HepG2 (cell line): ENCODE measurements around the gene CAT. TPM values are rescaled to one million over a fixed set of nuclear protein-coding genes. Genes with fewer than 3 reads are reported as not detected.

ENCODE experiments used
- ARID5B ChIP-seq: IDR thresholded peaks from 2 replicates; pipeline ENCODE4 v1.4.0; 2020; ENCODE audit warnings: mild to moderate bottlenecking, missing genetic modification reagents
- EED ChIP-seq: sonication (generic); formaldehyde crosslinking; IDR thresholded peaks from 2 replicates; pipeline ENCODE4 v1.5.0; 2020; ENCODE audit warnings: mild to moderate bottlenecking, missing genetic modification reagents
- EP300 ChIP-seq, 3 experiments: sonication (generic) in 1 of 3; formaldehyde crosslinking in 1 of 3; IDR thresholded peaks; 2 replicates each; pipeline versions ENCODE4 v1.5.1 to v1.6.1; 2011 to 2020; ENCODE audit warnings: low read depth in 2 of 3, low read length in 2 of 3, borderline replicate concordance in 1 of 3, improper control_type of control experiment in 1 of 3, mild to moderate bottlenecking in 1 of 3, missing genetic modification reagents in 1 of 3, moderate library complexity in 1 of 3
- HNRNPLL ChIP-seq: fragments of 200-400 bp; formaldehyde crosslinking; IDR thresholded peaks from 2 replicates; pipeline ENCODE4 v1.6.1; 2017; ENCODE audit warnings: mild to moderate bottlenecking, low read depth, low read length; ENCODE audit not compliant: poor library complexity, severe bottlenecking
- IKZF4 ChIP-seq: sonication (generic); formaldehyde crosslinking; IDR thresholded peaks from 2 replicates; pipeline ENCODE4 v1.5.1; 2020; ENCODE audit warnings: borderline replicate concordance, mild to moderate bottlenecking, low read depth, missing genetic modification reagents; ENCODE audit errors: not compliant biosample characterization
- NCOR1 ChIP-seq: fragments of 200-600 bp; sonication (generic); IDR thresholded peaks from 2 replicates; pipeline ENCODE4 v1.7.0; 2017; ENCODE audit warnings: antibody characterized with exemption, low read length, borderline replicate concordance
- NR2F6 ChIP-seq, 2 experiments: IDR thresholded peaks; 2 replicates each; pipeline ENCODE4 v1.6.1; 2016; ENCODE audit warnings: antibody characterized with exemption in 1 of 2, mild to moderate bottlenecking in 1 of 2
- PBX2 ChIP-seq: IDR thresholded peaks from 2 replicates; pipeline ENCODE4 v1.6.1; 2016; ENCODE audit warnings: control low read depth
- RBM22 ChIP-seq: fragments of 200-400 bp; formaldehyde crosslinking; optimal IDR thresholded peaks from 2 replicates; pipeline ENCODE3; 2017; ENCODE audit warnings: mild to moderate bottlenecking, low read length, moderate library complexity
- SMARCC2 ChIP-seq: fragments of 450-650 bp; IDR thresholded peaks from 2 replicates; pipeline ENCODE4 v1.6.1; 2017; ENCODE audit warnings: antibody characterized with exemption, mild to moderate bottlenecking
- USF2 ChIP-seq, 2 experiments: sonication (generic) in 1 of 2; formaldehyde crosslinking in 1 of 2; IDR thresholded peaks; 2 replicates each; pipeline versions ENCODE4 v1.5.1 to v1.6.1; 2011 to 2020; ENCODE audit warnings: borderline replicate concordance in 1 of 2, low read depth in 1 of 2, low read length in 1 of 2, mild to moderate bottlenecking in 1 of 2, missing genetic modification reagents in 1 of 2, moderate library complexity in 1 of 2
- ZNF337 ChIP-seq: sonication (generic); formaldehyde crosslinking; IDR thresholded peaks from 2 replicates; pipeline ENCODE4 v1.5.1; 2020; ENCODE audit warnings: missing genetic modification reagents, low read depth, mild to moderate bottlenecking, borderline replicate concordance
- ZNF883 ChIP-seq: sonication (generic); formaldehyde crosslinking; IDR thresholded peaks from 2 replicates; pipeline ENCODE4 v1.5.1; 2020; ENCODE audit warnings: mild to moderate bottlenecking, missing genetic modification reagents; ENCODE audit errors: not compliant biosample characterization
- polyA plus RNA-seq, 8 experiments: library from polyadenylated mRNA; depleted of rRNA in 3 of 8; stranded (reverse) in 7 of 8; unstranded in 1 of 8; fragments of >200 nt; fragmentation: Illumina TruSeq in 4 of 8; extraction: Trizol in 4 of 8; gene quantifications; 2 replicates each; pipeline versions ENCODE4 v1.2.1 to v1.2.3, GENCODE V29; 2011 to 2016; ENCODE audit warnings: low read depth in 4 of 8, missing spikeins in 1 of 8, mixed read lengths in 1 of 8; ENCODE audit not compliant: insufficient read depth in 1 of 8
- total RNA-seq, 5 experiments: library from RNA; depleted of rRNA; stranded (reverse); fragments of >200 nt; fragmentation: Illumina TruSeq; extraction: Trizol; gene quantifications; 2 replicates each; pipeline ENCODE4 v1.2.3, GENCODE V29; 2016; ENCODE audit warnings: low read depth in 1 of 5
- TF ChIP-seq, protein P1 (sequence below): sonication (generic); formaldehyde crosslinking; IDR thresholded peaks from 2 replicates; pipeline ENCODE4 v1.4.0; 2020; ENCODE audit warnings: mild to moderate bottlenecking, missing genetic modification reagents
- TF ChIP-seq, protein P2 (sequence below): IDR thresholded peaks from 2 replicates; pipeline ENCODE4 v1.6.1; 2016; ENCODE audit warnings: missing compliant biosample characterization, missing genetic modification reagents, borderline replicate concordance

CAT gene
- total and polyA plus RNA-seq, 2 of the 13 experiments (the other 11 are each of a cell fraction or from before 2014, with no cell fraction given), result 107 to 136 TPM

DNA sequence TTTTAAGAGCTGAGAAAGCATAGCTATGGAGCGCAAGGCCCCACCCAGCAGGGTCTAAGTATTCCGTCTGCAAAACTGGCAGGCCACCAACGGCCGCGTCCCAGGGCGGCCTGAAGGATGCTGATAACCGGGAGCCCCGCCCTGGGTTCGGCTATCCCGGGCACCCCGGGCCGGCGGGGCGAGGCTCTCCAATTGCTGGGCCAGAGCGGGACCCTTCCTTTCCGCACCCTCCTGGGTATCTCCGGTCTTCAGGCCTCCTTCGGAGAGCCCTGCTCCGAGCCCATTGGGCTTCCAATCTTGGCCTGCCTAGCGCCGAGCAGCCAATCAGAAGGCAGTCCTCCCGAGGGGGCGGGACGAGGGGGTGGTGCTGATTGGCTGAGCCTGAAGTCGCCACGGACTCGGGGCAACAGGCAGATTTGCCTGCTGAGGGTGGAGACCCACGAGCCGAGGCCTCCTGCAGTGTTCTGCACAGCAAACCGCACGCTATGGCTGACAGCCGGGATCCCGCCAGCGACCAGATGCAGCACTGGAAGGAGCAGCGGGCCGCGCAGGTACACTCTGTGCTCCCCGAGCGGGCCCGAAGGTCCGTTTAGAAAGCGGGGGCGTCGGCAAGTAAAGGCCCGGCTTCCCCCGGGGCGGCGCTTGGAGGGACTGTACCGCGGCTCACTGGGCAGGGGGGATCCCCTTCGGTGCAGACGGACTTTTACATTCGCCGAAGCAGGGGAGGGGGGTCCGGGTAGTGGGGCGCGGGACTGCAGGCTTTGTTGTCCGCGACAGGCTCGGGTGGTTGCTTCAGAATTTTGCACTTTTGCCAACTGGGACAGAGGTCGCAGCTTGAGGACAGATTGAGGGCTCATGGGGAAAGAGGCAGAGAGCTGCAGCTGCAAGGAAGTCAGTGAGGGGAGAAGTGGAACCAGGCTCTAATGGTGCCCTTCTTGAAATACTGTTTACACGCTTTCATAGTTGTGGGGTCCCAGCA lies at the start of gene CAT (continued):
- TF ChIP-seq EP300 (IDR thresholded peaks at IDR 0.05; ENCODE audit: low read depth in 2 of 2, low read length in 2 of 2) (peak in 1 of 2 experiments; percentile 21; a peak in 1 of 4 replicates), EP300 (CRISPR knock-in tag; IDR thresholded peaks at IDR 0.05; ENCODE audit: borderline replicate concordance) (no peak; the same call in 1 of the 2 replicates), EED (no peak), IKZF4 (peak; percentile 94), PBX2 (CRISPR knock-in tag) (no peak), NR2F6 (IDR thresholded peaks at IDR 0.05) (peak; percentile 14; the same call in 1 of the 2 replicates), NR2F6 (CRISPR knock-in tag; IDR thresholded peaks at IDR 0.05) (0 out of 2 replicates have a peak, but pooled peaks have one; percentile 3), RBM22 (no peak), NCOR1 (peak; percentile 44; the same call in 1 of the 2 replicates), USF2 (IDR thresholded peaks at IDR 0.05; ENCODE audit: low read depth, low read length) (no peak), USF2 (CRISPR knock-in tag; IDR thresholded peaks at IDR 0.05; ENCODE audit: borderline replicate concordance) (no peak), ARID5B (CRISPR knock-in tag) (peak; percentile 47; the same call in 1 of the 2 replicates), ZNF883 (CRISPR knock-in tag) (peak; percentile 92), HNRNPLL (peak; percentile 58), ZNF337 (CRISPR knock-in tag) (0 out of 2 replicates have a peak, but pooled peaks have one; percentile 17), SMARCC2 (no peak)
- TF ChIP-seq, protein P1, sequence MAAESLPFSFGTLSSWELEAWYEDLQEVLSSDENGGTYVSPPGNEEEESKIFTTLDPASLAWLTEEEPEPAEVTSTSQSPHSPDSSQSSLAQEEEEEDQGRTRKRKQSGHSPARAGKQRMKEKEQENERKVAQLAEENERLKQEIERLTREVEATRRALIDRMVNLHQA (CRISPR knock-in tag), result no peak
- TF ChIP-seq, protein P2, sequence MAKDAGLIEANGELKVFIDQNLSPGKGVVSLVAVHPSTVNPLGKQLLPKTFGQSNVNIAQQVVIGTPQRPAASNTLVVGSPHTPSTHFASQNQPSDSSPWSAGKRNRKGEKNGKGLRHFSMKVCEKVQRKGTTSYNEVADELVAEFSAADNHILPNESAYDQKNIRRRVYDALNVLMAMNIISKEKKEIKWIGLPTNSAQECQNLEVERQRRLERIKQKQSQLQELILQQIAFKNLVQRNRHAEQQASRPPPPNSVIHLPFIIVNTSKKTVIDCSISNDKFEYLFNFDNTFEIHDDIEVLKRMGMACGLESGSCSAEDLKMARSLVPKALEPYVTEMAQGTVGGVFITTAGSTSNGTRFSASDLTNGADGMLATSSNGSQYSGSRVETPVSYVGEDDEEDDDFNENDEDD (CRISPR knock-in tag), result peak; percentile 32; the same call in 1 of the 2 replicates
